Ishikawa (cell line): ENCODE results near the gene SLC66A1.

ENCODE experiments used
- CEBPB ChIP-seq: IDR thresholded peaks from 2 replicates; pipeline ENCODE4 v1.6.1; 2012
- CREB1 ChIP-seq: IDR thresholded peaks from 2 replicates; pipeline ENCODE4 v1.6.1; 2012; ENCODE audit warnings: low read depth
- EGR1 ChIP-seq: IDR thresholded peaks from 2 replicates; pipeline ENCODE4 v1.6.1; 2012
- EP300 ChIP-seq: IDR thresholded peaks from 2 replicates; pipeline ENCODE4 v1.6.1; 2012; ENCODE audit warnings: borderline replicate concordance
- FOXM1 ChIP-seq: IDR thresholded peaks from 2 replicates; pipeline ENCODE4 v1.6.1; 2012; ENCODE audit warnings: low read depth, borderline replicate concordance
- MAX ChIP-seq: IDR thresholded peaks from 2 replicates; pipeline ENCODE4 v1.6.1; 2012
- NFIC ChIP-seq: IDR thresholded peaks from 2 replicates; pipeline ENCODE4 v1.6.1; 2012
- RAD21 ChIP-seq: IDR thresholded peaks from 2 replicates; pipeline ENCODE4 v1.6.1; 2012; ENCODE audit warnings: low read depth
- REST ChIP-seq: IDR thresholded peaks from 2 replicates; pipeline ENCODE4 v1.6.1; 2012; ENCODE audit warnings: low read depth, mild to moderate bottlenecking
- TAF1 ChIP-seq: IDR thresholded peaks from 2 replicates; pipeline ENCODE4 v1.6.1; 2012; ENCODE audit warnings: low read depth, mild to moderate bottlenecking
- TCF12 ChIP-seq: IDR thresholded peaks from 2 replicates; pipeline ENCODE4 v1.6.1; 2012; ENCODE audit warnings: low read depth
- TEAD4 ChIP-seq: IDR thresholded peaks from 2 replicates; pipeline ENCODE4 v1.6.1; 2012
- USF1 ChIP-seq: IDR thresholded peaks from 2 replicates; pipeline ENCODE4 v1.6.1; 2012
- YY1 ChIP-seq: IDR thresholded peaks from 2 replicates; pipeline ENCODE4 v1.6.1; 2012; ENCODE audit warnings: low read depth
- ZBTB7A ChIP-seq: IDR thresholded peaks from 2 replicates; pipeline ENCODE4 v1.6.1; 2012; ENCODE audit warnings: low read depth

The SLC66A1 gene

GRCh38 chr1:19371226-19372135, 59.4 kb downstream of the SLC66A1 start:
- TF ChIP-seq TAF1 (no peak), CREB1 (no peak), USF1 (no peak), ZBTB7A (no peak), REST (no peak), TCF12 (no peak), YY1 (no peak), RAD21 (no peak), EGR1 (no peak), NFIC (no peak), CEBPB (no peak), MAX (no peak), TEAD4 (no peak), EP300 (no peak), FOXM1 (no peak)

GRCh38 chr1:19372136-19372514, 60.0 kb downstream of the SLC66A1 start:
- TF ChIP-seq REST (no peak), MAX (no peak), CREB1 (no peak), CEBPB (no peak), TAF1 (no peak), YY1 (no peak), RAD21 (no peak), USF1 (no peak), NFIC (no peak), FOXM1 (no peak), EP300 (no peak), TEAD4 (no peak), EGR1 (no peak), ZBTB7A (no peak), TCF12 (no peak)

GRCh38 chr1:19372602-19373001, 60.5 kb downstream of the SLC66A1 start:
- TF ChIP-seq TEAD4 (no peak), YY1 (no peak), REST (no peak), RAD21 (no peak), USF1 (no peak), NFIC (no peak), TCF12 (no peak), EP300 (no peak), EGR1 (no peak), MAX (no peak), ZBTB7A (no peak), CEBPB (no peak), CREB1 (no peak), FOXM1 (no peak), TAF1 (no peak)
